Measurements from ENCODE around the gene KREMEN2. TPM values are rescaled to one million over a fixed set of nuclear protein-coding genes. Genes with fewer than 3 reads are reported as not detected.

The KREMEN2 gene
- polyA plus RNA-seq, 3 donors from 2014 or later: not detected

DNA sequence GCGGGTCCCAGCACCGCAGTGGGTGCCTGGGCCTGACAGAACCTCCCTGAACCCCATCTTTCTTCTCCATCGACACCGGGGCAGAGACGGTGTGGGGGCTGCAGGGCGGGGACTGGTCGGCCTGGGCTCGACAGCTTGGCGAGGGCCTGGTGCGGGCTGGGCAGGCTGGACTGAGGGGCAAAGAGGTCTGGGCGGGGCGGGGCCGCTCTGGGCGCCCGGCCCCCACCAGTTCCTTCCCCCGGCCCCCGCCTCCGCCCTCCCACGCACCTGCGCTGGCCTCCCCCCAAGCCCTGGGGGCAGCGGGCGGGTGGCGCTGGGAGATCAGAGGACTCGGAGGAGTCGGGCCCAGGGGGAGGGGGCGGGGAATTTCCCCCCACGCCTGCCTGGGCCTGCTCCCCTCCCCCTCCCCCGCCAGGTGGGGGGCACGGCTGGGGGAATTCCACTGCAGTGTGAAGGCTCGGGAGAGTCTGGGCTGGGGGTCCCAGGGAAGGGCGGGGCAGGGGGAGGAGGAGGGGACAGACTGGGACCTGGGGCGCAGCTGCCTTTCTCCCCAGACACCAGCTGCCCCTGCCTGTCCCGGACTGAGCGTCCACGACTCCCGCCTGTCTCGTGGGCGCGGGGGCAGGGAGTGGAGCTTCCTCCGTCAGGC lies 877 bp upstream of the KREMEN2 start:
- Mint-ChIP-seq H3K27ac (no peak overlapping the region), H3K9me3 (peaks cover 0 to 1% (median 0%) of the 10 kb centered on the region in 6 donors), H3K27me3 (ENCODE audit: low read depth in 3 of 3) (peaks cover 11 to 32% (median 13%) of the 10 kb centered on the region in 3 donors), H3K4me3 (peak overlapping the region in 1 of 5 donors; percentile 52), H3K36me3 (no peaks in the 10 kb centered on the region), H3K4me1 (peaks cover 11% of the 10 kb centered on the region in 2 donors)
- DNase-seq: no peak

DNA sequence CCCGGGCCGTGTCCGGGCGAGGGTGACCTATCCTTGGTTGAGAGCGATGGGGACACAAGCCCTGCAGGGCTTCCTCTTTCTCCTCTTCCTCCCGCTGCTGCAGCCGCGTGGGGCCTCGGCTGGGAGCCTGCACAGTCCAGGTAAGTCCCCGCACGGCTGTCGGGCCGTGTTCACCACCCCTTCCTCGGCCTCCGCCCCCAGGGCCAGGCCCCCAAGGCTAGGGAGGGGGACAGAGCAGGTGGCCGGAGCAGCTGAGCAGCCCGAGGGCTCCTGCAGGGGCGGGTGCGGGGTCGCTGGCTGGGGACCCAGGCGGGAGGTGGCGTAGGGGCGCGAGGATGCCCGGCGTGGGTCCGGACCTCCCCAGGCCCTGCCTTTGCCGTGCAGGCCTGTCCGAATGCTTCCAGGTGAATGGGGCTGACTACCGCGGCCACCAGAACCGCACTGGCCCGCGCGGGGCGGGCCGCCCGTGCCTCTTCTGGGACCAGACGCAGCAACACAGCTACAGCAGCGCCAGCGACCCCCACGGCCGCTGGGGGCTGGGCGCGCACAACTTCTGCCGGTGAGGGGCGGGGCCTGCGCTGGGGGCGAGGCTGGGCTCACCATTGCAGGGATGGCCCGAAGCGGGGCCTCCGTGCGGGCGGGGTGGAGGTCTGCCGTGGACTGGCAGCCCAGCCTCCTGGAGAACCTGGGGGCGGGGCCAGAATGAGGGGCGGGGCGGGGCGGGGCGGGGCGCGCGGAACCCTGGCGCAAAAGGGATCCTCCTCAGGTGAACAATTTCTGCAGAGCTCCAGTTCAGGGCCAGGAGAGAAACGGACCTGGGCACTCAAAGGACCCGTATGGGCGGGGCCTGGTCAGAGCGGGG lies 631 bp downstream of the KREMEN2 start:
- no peaks in the 10 kb centered on the region for H3K9me3 Mint-ChIP-seq
- H3K4me1 Mint-ChIP-seq: peaks cover 17 to 19% of the 10 kb centered on the region in 2 donors
- H3K27ac Mint-ChIP-seq: no peak overlapping the region
- peak overlapping the region in 4 of 5 donors; percentile 47 to 59 (median 53) for H3K4me3 Mint-ChIP-seq
- DNase-seq: peak; percentile 31 to 43 (median 42)
- H3K27me3 Mint-ChIP-seq (ENCODE audit: low read depth in 3 of 3): peaks cover 14 to 30% (median 16%) of the 10 kb centered on the region in 3 donors
- H3K36me3 Mint-ChIP-seq: no peaks in the 10 kb centered on the region

DNA sequence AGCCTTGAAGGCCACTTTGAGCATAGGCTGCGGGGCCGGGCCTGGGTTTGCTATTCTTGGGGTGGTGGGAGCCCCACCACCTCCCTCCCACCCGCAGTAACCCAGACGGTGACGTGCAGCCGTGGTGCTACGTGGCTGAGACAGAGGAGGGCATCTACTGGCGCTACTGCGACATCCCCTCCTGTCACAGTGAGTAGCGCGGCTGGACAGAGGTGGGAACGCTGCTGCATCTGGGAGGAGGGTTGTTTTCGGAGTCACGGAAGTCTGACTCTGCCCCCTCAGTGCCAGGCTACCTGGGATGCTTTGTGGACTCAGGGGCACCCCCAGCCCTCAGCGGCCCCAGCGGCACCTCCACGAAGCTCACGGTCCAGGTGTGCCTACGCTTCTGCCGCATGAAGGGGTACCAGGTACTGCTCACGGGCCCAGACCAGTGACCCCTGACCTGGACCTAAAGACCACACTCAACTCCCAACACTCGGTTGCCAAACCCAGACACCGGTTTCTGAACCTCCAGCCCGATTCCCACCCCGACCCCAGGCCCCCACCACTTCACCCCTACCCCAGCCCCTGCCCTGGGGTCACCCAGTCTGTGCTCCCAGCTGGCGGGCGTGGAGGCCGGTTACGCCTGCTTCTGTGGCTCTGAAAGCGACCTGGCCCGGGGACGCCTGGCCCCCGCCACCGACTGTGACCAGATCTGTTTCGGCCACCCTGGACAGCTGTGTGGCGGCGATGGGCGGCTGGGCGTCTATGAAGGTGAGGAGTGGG lies 2.1 kb downstream of the KREMEN2 start:
- no peak overlapping the region for H3K27ac Mint-ChIP-seq
- no peaks in the 10 kb centered on the region for H3K9me3 Mint-ChIP-seq
- H3K27me3 Mint-ChIP-seq (ENCODE audit: low read depth in 3 of 3): peaks cover 12 to 21% (median 14%) of the 10 kb centered on the region in 3 donors
- H3K36me3 Mint-ChIP-seq: no peaks in the 10 kb centered on the region
- H3K4me3 Mint-ChIP-seq: peak overlapping the region in 3 of 5 donors; percentile 44 to 54 (median 49)
- H3K4me1 Mint-ChIP-seq: peaks cover 17 to 26% of the 10 kb centered on the region in 2 donors
- no peak for DNase-seq

DNA sequence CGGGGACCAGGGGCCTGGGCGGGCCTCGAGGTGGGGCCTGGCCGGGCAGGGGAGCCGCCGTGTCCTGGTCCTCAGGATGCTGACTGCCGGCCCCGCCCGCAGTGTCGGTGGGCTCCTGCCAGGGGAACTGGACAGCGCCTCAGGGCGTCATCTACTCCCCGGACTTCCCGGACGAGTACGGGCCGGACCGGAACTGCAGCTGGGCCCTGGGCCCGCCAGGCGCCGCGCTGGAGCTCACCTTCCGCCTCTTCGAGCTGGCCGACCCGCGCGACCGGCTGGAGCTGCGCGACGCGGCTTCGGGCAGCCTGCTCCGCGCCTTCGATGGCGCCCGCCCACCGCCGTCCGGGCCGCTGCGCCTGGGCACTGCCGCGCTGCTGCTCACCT lies 2.7 kb downstream of the KREMEN2 start:
- Mint-ChIP-seq H3K27ac (no peak overlapping the region), H3K4me1 (peaks cover 17 to 26% of the 10 kb centered on the region in 2 donors), H3K4me3 (peak overlapping the region in 1 of 5 donors; percentile 12), H3K36me3 (no peaks in the 10 kb centered on the region), H3K27me3 (ENCODE audit: low read depth in 3 of 3) (peaks cover 11 to 18% (median 14%) of the 10 kb centered on the region in 3 donors), H3K9me3 (no peaks in the 10 kb centered on the region)
- no peak for DNase-seq

DNA sequence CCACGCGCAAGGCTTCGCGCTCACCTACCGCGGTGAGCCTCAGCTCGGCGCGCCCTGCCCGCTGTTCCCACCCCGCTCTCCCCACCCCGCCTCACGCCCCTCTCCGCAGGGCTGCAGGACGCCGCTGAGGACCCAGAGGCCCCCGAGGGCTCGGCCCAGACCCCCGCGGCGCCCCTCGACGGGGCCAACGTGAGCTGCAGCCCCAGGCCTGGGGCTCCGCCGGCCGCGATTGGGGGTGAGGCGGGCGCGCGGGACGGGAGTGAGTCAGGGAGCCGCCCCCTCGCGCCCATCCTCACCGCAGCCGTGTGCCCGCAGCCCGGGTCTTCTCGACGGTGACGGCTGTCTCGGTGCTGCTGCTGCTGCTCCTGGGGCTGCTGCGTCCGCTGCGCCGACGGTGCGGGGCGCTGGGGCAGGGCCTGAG lies 3.1 kb downstream of the KREMEN2 start:
- H3K27me3 Mint-ChIP-seq (ENCODE audit: low read depth in 3 of 3): peaks cover 9 to 16% (median 14%) of the 10 kb centered on the region in 3 donors
- peaks cover 17 to 29% of the 10 kb centered on the region in 2 donors for H3K4me1 Mint-ChIP-seq
- no peaks in the 10 kb centered on the region for H3K36me3 Mint-ChIP-seq
- DNase-seq: no peak
- H3K27ac Mint-ChIP-seq: no peak overlapping the region
- H3K4me3 Mint-ChIP-seq: peak overlapping the region in 1 of 5 donors; percentile 12
- no peaks in the 10 kb centered on the region for H3K9me3 Mint-ChIP-seq

DNA sequence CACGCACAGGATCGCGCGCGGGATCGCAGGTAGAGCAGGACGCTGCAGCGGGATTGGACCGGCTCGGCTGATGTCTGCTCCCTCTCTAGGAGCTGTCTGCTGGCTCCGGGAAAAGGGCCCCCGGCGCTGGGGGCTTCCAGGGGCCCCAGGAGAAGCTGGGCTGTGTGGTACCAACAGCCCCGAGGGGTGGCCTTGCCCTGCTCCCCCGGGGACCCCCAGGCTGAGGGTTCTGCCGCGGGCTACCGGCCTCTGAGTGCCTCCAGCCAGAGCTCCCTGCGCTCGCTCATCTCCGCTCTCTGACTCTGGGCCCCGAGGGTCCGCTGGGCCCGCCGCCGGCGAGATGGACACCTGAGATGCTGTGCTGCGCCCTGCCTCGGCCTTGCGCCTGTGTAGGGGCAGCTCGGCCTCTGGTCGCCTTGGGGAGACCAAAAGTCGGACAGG lies 3.7 kb downstream of the KREMEN2 start:
- H3K36me3 Mint-ChIP-seq: no peaks in the 10 kb centered on the region
- no peak overlapping the region for H3K27ac Mint-ChIP-seq
- DNase-seq: no peak
- H3K4me3 Mint-ChIP-seq: peak overlapping the region in 3 of 5 donors; percentile 78 to 79 (median 79)
- peaks cover 17 to 29% of the 10 kb centered on the region in 2 donors for H3K4me1 Mint-ChIP-seq
- H3K9me3 Mint-ChIP-seq: no peaks in the 10 kb centered on the region
- H3K27me3 Mint-ChIP-seq (ENCODE audit: low read depth in 3 of 3): peaks cover 9 to 14% (median 13%) of the 10 kb centered on the region in 3 donors

DNA sequence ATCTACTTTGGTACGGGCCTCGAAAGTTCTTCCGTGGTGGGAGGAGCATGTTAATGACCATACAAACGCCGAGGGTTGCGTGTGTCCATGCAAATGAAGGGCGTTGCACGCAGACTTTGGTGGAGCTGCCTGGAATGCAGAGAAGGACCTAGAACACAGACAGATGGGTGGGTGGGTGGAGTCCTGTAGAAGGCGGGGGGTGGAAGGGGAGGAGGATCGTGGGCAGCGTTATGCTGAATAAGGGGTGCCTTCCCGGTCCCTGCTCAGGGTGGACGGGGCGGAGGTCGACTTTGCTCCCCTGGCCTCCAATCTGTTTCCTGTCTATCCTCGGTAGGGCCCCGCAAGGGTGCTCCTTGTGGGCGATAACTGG lies 4.3 kb downstream of the KREMEN2 start:
- Mint-ChIP-seq H3K27ac (no peak overlapping the region), H3K4me1 (peaks cover 17 to 29% of the 10 kb centered on the region in 2 donors), H3K27me3 (ENCODE audit: low read depth in 3 of 3) (peaks cover 9 to 14% (median 13%) of the 10 kb centered on the region in 3 donors), H3K9me3 (no peaks in the 10 kb centered on the region), H3K4me3 (peak overlapping the region; percentile 76 to 80 (median 79)), H3K36me3 (no peaks in the 10 kb centered on the region)
- no peak for DNase-seq

DNA sequence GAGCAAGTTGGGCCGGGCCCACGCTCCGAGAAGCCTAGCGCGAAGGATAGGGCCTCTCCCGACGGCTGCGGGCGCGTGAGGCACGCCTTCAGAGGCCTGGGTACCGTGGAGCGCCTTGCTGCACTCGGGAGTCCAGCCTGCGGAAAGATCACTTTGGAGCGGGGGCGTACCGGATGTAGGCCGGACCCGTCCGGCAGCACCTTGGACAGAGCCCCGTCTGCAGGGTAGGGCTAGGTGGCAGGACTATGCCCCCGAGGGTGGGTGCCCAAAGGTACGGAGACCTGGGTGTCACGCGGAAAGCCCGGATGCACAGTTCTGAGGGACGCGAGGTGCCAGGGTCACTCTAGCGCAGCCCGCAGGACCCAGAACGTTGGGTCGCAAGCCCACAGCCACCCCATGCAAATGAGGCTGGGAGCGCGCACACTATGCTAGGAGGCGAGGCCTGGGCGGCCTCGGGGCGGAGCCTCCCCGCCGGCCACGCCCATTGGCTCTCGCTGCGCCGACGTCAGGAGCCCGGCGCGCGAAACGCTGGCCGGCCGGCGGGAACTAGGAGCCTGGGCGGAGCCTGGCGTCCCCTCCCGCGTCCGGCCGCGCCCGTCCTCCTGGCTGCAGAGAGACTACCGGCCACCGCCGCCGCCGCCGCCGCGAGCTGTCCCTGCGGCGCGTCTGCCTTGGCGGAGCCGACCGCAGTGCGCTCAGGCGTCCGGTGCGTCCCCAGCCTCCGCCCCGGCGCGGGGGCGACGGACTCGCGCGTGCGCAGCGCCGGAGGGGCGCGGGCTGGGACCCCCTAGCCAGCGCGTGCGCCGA lies 4.9 kb downstream of the KREMEN2 start, which contains the start of gene PAQR4:
Gene PAQR4, plus strand, starts transcription at position 611 of the 807 bp plus-strand sequence. CDS start 327 bp downstream, outside the sequence.
- Mint-ChIP-seq H3K4me3 (peak within 1 kb of the TSS; percentile 76 to 80 (median 79)), H3K4me1 (peaks cover 17 to 27% of the 10 kb centered on the region in 2 donors), H3K9me3 (no peaks in the 10 kb centered on the region), H3K27ac (no peak within 1 kb of the TSS), H3K36me3 (no peaks in the 10 kb centered on the region), H3K27me3 (ENCODE audit: low read depth in 3 of 3) (peaks cover 9 to 14% (median 13%) of the 10 kb centered on the region in 3 donors)
- peak; percentile 80 to 83 (median 82) for DNase-seq

DNA sequence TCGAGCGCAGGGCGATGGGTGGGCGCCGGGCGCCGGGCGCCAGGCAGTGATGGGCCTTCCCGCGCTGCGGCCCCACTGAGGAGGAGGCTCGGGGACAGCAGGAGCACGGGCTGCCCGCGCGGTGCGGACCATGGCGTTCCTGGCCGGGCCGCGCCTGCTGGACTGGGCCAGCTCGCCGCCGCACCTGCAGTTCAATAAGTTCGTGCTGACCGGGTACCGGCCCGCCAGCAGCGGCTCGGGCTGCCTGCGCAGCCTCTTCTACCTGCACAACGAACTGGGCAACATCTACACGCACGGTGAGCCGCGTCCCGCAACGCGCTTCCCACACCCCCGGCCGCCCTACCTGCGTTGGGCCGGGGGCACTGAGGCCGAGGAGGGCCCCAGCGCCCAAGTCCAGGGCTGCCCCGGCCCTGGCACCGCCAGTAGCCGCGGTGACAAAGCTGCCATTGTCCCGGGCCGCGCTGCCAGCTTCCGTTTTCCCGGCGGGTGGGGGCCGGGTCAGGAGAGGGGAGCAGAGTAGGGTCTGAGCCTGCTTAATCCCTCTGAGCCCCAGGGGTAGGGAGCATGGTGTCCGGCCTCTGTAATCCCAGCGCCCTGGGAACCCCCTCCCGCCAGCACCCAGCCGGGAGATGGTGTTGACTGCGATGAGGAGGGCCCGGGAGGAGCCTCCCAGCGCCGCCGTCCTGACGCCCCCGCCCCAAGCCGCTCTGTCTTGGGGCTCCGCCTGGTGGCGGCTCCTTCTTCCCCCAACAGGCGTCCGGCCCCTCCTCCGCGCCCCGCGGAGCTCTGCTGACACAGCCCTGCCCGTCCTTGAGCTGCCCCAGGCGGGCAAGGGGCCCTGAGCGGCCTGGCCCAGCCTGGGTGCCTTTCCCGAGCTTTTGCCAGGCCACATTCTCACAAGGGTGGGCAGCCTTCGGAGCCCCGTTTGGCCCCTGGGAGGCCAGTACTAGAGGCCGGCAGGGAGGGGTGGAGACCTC lies 5.8 kb downstream of the KREMEN2 start:
- no peak overlapping the region for H3K27ac Mint-ChIP-seq
- peak overlapping the region; percentile 40 to 67 (median 51) for H3K4me3 Mint-ChIP-seq
- DNase-seq: peak; percentile 51 to 64 (median 53)
- peaks cover 17 to 26% of the 10 kb centered on the region in 2 donors for H3K4me1 Mint-ChIP-seq
- H3K36me3 Mint-ChIP-seq: no peaks in the 10 kb centered on the region
- H3K27me3 Mint-ChIP-seq (ENCODE audit: low read depth in 3 of 3): peaks cover 9 to 13% (median 12%) of the 10 kb centered on the region in 3 donors
- H3K9me3 Mint-ChIP-seq: no peaks in the 10 kb centered on the region

DNA sequence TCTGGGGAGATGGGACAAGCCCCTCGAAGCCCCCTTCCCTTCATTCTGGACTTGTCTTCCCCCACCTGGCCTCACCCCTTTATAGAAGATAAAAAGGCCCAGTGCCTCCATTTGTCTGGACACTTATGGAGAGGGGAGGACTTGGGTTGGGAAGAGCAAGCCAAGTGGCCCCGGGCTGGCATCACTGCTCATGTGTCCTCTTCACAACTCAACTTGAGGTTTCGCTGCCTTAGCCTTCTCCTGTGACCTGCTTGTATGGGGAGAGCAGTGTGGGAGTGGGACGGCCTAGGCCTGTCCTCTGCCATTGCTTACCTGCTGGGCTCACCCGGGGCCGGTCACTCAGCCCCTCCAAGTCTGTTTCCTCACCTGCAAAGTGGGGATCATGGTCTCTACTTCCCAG lies 6.5 kb downstream of the KREMEN2 start:
- H3K27ac Mint-ChIP-seq: no peak overlapping the region
- peaks cover 8 to 11% (median 9%) of the 10 kb centered on the region in 3 donors for H3K27me3 Mint-ChIP-seq (ENCODE audit: low read depth in 3 of 3)
- H3K4me3 Mint-ChIP-seq: peak overlapping the region; percentile 40 to 55 (median 49)
- no peaks in the 10 kb centered on the region for H3K36me3 Mint-ChIP-seq
- no peak for DNase-seq
- no peaks in the 10 kb centered on the region for H3K9me3 Mint-ChIP-seq
- H3K4me1 Mint-ChIP-seq: peaks cover 12 to 20% of the 10 kb centered on the region in 2 donors

DNA sequence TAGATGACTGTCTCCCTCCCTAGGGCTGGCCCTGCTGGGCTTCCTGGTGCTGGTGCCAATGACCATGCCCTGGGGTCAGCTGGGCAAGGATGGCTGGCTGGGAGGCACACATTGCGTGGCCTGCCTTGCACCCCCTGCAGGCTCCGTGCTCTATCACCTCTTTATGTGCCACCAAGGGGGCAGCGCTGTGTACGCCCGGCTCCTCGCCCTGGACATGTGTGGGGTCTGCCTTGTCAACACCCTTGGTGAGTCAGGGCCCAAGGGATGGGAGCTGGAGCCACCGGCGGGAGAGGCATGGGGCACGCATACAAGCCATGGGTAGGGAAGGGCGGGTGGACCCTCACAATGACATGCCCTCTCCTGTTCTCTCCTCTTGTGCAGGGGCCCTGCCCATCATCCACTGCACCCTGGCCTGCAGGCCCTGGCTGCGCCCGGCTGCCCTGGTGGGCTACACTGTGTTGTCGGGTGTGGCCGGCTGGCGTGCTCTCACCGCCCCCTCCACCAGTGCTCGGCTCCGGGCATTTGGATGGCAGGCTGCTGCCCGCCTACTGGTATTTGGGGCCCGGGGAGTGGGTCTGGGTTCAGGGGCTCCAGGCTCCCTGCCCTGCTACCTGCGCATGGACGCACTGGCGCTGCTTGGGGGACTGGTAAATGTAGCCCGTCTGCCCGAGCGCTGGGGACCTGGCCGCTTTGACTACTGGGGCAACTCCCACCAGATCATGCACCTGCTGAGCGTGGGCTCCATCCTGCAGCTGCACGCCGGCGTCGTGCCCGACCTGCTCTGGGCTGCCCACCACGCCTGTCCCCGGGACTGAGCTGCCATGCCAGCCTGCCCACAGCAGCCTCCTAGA lies 7.3 kb downstream of the KREMEN2 start:
- Mint-ChIP-seq H3K27me3 (ENCODE audit: low read depth in 3 of 3) (peaks cover 5 to 6% (median 6%) of the 10 kb centered on the region in 3 donors), H3K27ac (no peak overlapping the region), H3K36me3 (no peaks in the 10 kb centered on the region), H3K4me1 (peaks cover 9 to 18% of the 10 kb centered on the region in 2 donors), H3K4me3 (peak overlapping the region; percentile 40 to 55 (median 49)), H3K9me3 (no peaks in the 10 kb centered on the region)
- no peak for DNase-seq
